Endothelial cell of umbilical vein (primary cell): ENCODE measurements around the gene LRRC8D. TPM values are rescaled to one million over a fixed set of nuclear protein-coding genes. Genes with fewer than 3 reads are reported as not detected.

Source experiments
- BruUV-seq: library from RNA; stranded (reverse); fragments of 400-500 nt; replicated peaks from 2 replicates; lab custom pipeline; 2021; lab: Mats Ljungman, UMichigan
- CTCF ChIA-PET: fragments of 300-600, 350-600 bp; sonication (Branson Sonifier 250); formaldehyde crosslinking; loops from one replicate; lab custom pipeline; 2021; ENCODE audit warnings: antibody characterized with exemption, inconsistent platforms; lab: Charles Lee
- POLR2A ChIA-PET: fragments of 300-600, 350-600 bp; sonication (Branson Sonifier 250); formaldehyde crosslinking; loops from one replicate; lab custom pipeline; 2021; ENCODE audit warnings: antibody characterized with exemption, inconsistent platforms; lab: Charles Lee
- DNase-seq: peaks from one replicate; pipeline ENCODE4 v3.0.0-alpha.2; 2011; ENCODE audit warnings: low read depth, low spot score
- FAIRE-seq: peaks from 2 replicates; lab custom pipeline; 2011; peaks lifted over from hg19 to GRCh38; lab: Jason Lieb, UNC
- H2AFZ ChIP-seq: 2 replicates; pipeline ENCODE4 v1.6.0; 2012; ENCODE audit warnings: low read depth, low read length, control low read depth, inconsistent platforms
- H3K27ac ChIP-seq: 2 replicates; pipeline ENCODE4 v1.5.1; 2011; ENCODE audit warnings: low read depth, mild to moderate bottlenecking, control low read depth, low read length, moderate library complexity; ENCODE audit not compliant: insufficient read depth
- H3K27me3 ChIP-seq, 2 experiments: 2 replicates each; pipeline versions ENCODE4 v1.6.0 to v1.6.1; 2011; ENCODE audit warnings: low read length in 2 of 2, mixed read lengths in 1 of 2; ENCODE audit not compliant: control insufficient read depth in 2 of 2, insufficient read depth in 2 of 2
- H3K36me3 ChIP-seq, 2 experiments: 2 replicates in 1 of 2; 3 replicates in 1 of 2; pipeline ENCODE4 v1.5.1; 2011; ENCODE audit warnings: low read length in 2 of 2, mild to moderate bottlenecking in 1 of 2, moderate library complexity in 1 of 2; ENCODE audit not compliant: control insufficient read depth in 2 of 2, insufficient read depth in 2 of 2; ENCODE audit errors: extremely low read depth in 1 of 2
- H3K4me1 ChIP-seq: 3 replicates; pipeline ENCODE4 v1.5.1; 2011; ENCODE audit warnings: mild to moderate bottlenecking, low read length; ENCODE audit not compliant: control insufficient read depth, insufficient read depth; ENCODE audit errors: extremely low read depth
- H3K4me2 ChIP-seq: 2 replicates; pipeline ENCODE4 v1.6.1; 2011; ENCODE audit warnings: low read length, control low read depth, mixed read lengths; ENCODE audit not compliant: insufficient read depth
- H3K4me3 ChIP-seq, 3 experiments: fragments of 200-600 bp in 1 of 3; sonication (generic), shearing (Covaris generic) in 1 of 3; replicated peaks in 1 of 3; 2 replicates each; pipeline ENCODE4 v1.5.1; 2011 to 2016; ENCODE audit warnings: control low read depth in 3 of 3, low read length in 3 of 3, mild to moderate bottlenecking in 2 of 3, inconsistent platforms in 1 of 3, low read depth in 1 of 3, moderate library complexity in 1 of 3; ENCODE audit not compliant: insufficient read depth in 1 of 3
- H3K79me2 ChIP-seq: 2 replicates; pipeline ENCODE4 v1.6.0; 2012; ENCODE audit warnings: low read length, inconsistent platforms; ENCODE audit not compliant: control insufficient read depth, insufficient read depth
- H3K9ac ChIP-seq: replicated peaks from 2 replicates; pipeline ENCODE3; 2011; ENCODE audit warnings: low read length, control low read depth; ENCODE audit not compliant: insufficient read depth; ENCODE audit errors: extremely low read depth
- H3K9me1 ChIP-seq: replicated peaks from 3 replicates; pipeline ENCODE4 v1.6.0; 2011; ENCODE audit warnings: mild to moderate bottlenecking, low read length; ENCODE audit not compliant: control insufficient read depth, insufficient read depth; ENCODE audit errors: extremely low read depth
- H3K9me3 ChIP-seq: replicated peaks from 2 replicates; pipeline ENCODE4 v1.5.1; 2012; ENCODE audit warnings: low read length, inconsistent platforms; ENCODE audit not compliant: control insufficient read depth, insufficient read depth
- H4K20me1 ChIP-seq: replicated peaks from 2 replicates; pipeline ENCODE3; 2011; ENCODE audit warnings: mild to moderate bottlenecking, low read length; ENCODE audit not compliant: control insufficient read depth, insufficient read depth; ENCODE audit errors: extremely low read depth
- CTCF ChIP-seq, 2 donors: IDR thresholded peaks; 1 replicate in 1 of 2; 2 replicates in 1 of 2; pipeline ENCODE4 v1.5.1; 2011; ENCODE audit warnings: low read length in 2 of 2, mild to moderate bottlenecking in 2 of 2, moderate library complexity in 2 of 2, control low read depth in 1 of 2, inconsistent platforms in 1 of 2, low read depth in 1 of 2; ENCODE audit not compliant: insufficient read depth in 1 of 2; ENCODE audit errors: extremely low read depth in 1 of 2
- EZH2 ChIP-seq: IDR thresholded peaks from 2 replicates; pipeline ENCODE4 v1.6.1; 2012; ENCODE audit warnings: borderline replicate concordance, low read depth, mild to moderate bottlenecking, moderate library complexity, low read length, inconsistent platforms; ENCODE audit not compliant: severe bottlenecking
- FOS ChIP-seq: IDR thresholded peaks from 2 replicates; pipeline ENCODE4 v1.6.1; 2011; ENCODE audit warnings: mild to moderate bottlenecking, low read length, moderate library complexity, borderline replicate concordance; ENCODE audit not compliant: insufficient read depth
- GATA2 ChIP-seq: IDR thresholded peaks from 2 replicates; pipeline ENCODE4 v1.7.0; 2011; ENCODE audit warnings: low read depth, mild to moderate bottlenecking, moderate library complexity, mixed read lengths, low read length; ENCODE audit not compliant: insufficient read length, insufficient read depth
- JUN ChIP-seq: IDR thresholded peaks from 2 replicates; pipeline ENCODE4 v1.6.1; 2011; ENCODE audit warnings: borderline replicate concordance, low read depth; ENCODE audit not compliant: insufficient read length, insufficient read depth
- MAX ChIP-seq: IDR thresholded peaks from 2 replicates; pipeline ENCODE4 v1.6.1; 2011; ENCODE audit not compliant: insufficient read depth, insufficient read length
- MYC ChIP-seq: IDR thresholded peaks from one replicate; pipeline ENCODE4 v1.6.1; 2011; ENCODE audit warnings: mild to moderate bottlenecking, low read depth, low read length
- POLR2A ChIP-seq: IDR thresholded peaks from 2 replicates; pipeline ENCODE4 v1.6.1; 2012; ENCODE audit warnings: low read depth, mild to moderate bottlenecking, control low read depth, low read length
- POLR2AphosphoS5 ChIP-seq: IDR thresholded peaks from 2 replicates; pipeline ENCODE4 v1.6.1; 2012; ENCODE audit warnings: low read depth, mild to moderate bottlenecking, control low read depth, low read length, moderate library complexity; ENCODE audit not compliant: insufficient read depth
- dilution Hi-C: fragments of 300-500 bp; cut with MboI; formaldehyde crosslinking; loops from one replicate; pipeline ENCODE4 v1.15.0; 2019; ENCODE audit warnings: low sequenced_read_pairs; ENCODE audit not compliant: extremely low pct_ligation_motif_present
- intact Hi-C: fragments of 100-400 bp; cut with micrococcal nuclease; formaldehyde crosslinking; loops from one replicate; pipeline ENCODE4 v1.10.0; 2022
- polyA plus RNA-seq, 4 experiments: library from polyadenylated mRNA; depleted of rRNA in 3 of 4; stranded (reverse) in 3 of 4; unstranded in 1 of 4; fragments of >200 nt; gene quantifications; 2 replicates each; pipeline versions ENCODE4 v1.2.1 to v1.2.3, GENCODE V29; 2011 to 2012; ENCODE audit warnings: missing spikeins in 1 of 4
- total RNA-seq: library from RNA; stranded (reverse); gene quantifications from 2 replicates; pipeline ENCODE4 v1.2.3, GENCODE V29; 2021

Gene LRRC8D
- total and polyA plus RNA-seq, 2 donors (not counting 3 experiments of a cell fraction or from before 2014, with no cell fraction given) = 31.9 to 37.7 TPM

DNA sequence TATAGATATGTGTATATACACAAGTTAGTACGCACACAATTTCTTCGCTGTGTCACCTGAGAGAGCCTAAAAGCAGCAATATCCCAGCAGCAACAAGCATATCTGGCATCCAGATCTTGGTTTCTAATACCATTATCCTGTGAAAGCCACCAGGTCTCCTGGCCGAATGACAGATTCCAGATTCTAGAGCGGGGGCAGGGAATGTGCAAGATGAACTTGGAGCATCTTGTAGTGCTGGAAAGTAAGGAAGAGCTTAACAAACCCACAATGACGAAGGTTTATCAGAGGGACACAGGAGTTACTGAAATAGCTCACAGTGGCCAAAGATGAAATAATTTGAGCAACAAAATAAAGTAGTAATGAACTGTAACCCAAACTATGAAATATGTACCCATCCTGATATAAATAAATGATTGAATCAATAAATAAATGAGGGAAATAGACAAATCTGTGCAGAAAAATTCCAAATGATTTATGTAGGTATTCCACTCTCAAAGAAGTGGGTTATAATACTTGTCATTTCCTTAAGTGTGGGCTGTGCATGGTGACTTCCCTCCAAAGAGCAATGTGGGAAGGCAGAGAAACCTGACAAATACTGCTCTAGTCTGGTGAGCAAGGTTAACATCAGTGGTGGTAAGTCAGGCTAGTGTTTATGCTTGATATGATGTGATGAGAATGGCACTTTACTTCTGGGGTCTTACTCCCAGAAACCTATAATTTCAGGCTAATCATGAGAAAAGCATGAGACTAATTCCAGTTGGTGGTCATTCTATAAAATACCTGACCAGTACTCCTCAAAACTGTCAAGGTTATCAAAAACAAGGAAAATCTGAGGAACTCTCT is 67.9 kb downstream of the LRRC8D start:
- Histone ChIP-seq H2AFZ (no peak overlapping the region), H4K20me1 (no peaks in the 10 kb centered on the region), H3K4me2 (no peak overlapping the region), H3K9me1 (no peaks in the 10 kb centered on the region), H3K27ac (no peak overlapping the region), H3K4me1 (peaks cover 67% of the 10 kb centered on the region), H3K9me3 (no peaks in the 10 kb centered on the region), H3K9ac (no peak overlapping the region), H3K4me3 (no peak overlapping the region), H3K27me3 (no peaks in the 10 kb centered on the region), H3K79me2 (peaks cover 21% of the 10 kb centered on the region), H3K36me3 (no peaks in the 10 kb centered on the region)
- TF ChIP-seq POLR2AphosphoS5 (no peak), GATA2 (no peak), EZH2 (no peak), CTCF (IDR thresholded peaks at IDR 0.05; ENCODE audit: extremely low read depth in 1 of 2, insufficient read depth in 1 of 2, low read depth in 1 of 2, low read length in 2 of 2) (no peak), FOS (no peak), MYC (no peak), JUN (no peak), MAX (no peak), POLR2A (no peak)
- no peak for DNase-seq
- ChIA-PET POLR2A (no interaction called here), CTCF (interaction anchor here (1.4 kb wide), 1 partner anchor 18 kb away, joined by 3 read pairs; no protein-coding TSS in a partner anchor)
- BruUV-seq = no TSS peak
- FAIRE-seq = no peak
- dilution Hi-C loops (no loop called here), intact Hi-C loops (loop anchor here (5.0 kb wide), 2 partner anchors 176 to 256 kb away; partner anchors contain the start of gene LRRC8C)
